ENCODE data around the gene CD200. TPM values are rescaled to one million over a fixed set of nuclear protein-coding genes. Genes with fewer than 3 reads are reported as not detected.

CD200 gene
- total and polyA plus RNA-seq, 4 donors: 0.10 to 0.28 (median 0.20) TPM

DNA sequence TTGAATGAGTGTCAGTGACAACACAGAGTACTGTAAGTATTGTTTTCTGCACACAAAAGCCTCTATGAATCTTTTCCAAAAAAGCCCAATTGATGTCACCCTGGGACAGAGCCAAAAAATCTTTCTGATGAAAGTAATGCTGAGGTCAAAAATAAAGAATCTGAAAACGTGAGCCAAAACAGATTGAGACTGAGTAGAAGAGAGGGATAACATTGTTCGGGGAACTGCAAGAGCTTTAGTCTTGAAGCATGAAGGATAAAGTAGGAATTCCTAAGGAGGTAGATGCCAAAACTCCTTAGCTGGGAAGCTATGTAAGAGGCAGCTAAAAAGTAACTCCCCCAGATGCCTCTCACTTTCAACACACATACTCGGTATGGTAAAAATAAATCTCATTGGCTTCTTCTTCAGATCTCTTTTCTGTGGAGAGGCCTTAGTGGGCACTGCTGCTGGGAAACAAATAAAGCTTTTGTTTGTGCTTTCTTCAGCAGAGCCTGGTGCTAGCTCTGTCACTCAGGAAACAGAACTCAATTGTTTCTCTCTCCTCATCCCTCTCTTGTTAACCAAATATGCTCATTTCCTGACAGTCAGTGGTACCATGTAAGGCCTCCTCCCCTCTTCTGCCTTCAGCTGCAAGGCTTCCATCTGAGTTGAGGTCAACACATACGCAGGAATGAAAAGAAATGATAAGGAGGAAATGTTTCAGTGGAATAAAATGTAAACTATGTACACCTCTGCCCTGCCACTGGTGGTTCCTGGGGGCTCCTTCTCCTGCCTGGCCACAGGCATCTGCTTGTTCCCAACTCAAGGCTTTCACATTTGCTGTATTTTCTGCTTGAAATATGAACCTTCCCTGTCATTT is 58.1 kb downstream of the CD200 start:
- TF ChIP-seq, protein P1, sequence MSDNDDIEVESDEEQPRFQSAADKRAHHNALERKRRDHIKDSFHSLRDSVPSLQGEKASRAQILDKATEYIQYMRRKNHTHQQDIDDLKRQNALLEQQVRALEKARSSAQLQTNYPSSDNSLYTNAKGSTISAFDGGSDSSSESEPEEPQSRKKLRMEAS (IDR thresholded peaks at IDR 0.05): no peak
- TF ChIP-seq EGR1 (IDR thresholded peaks at IDR 0.05; ENCODE audit: low read depth in 2 of 2) (no peak), HNF4A (conservative IDR thresholded peaks at IDR 0.05) (no peak), NR2F2 (IDR thresholded peaks at IDR 0.05) (no peak), YY1 (IDR thresholded peaks at IDR 0.05) (no peak), FOXA2 (IDR thresholded peaks at IDR 0.05) (no peak), HNF4G (IDR thresholded peaks at IDR 0.05) (no peak), JUND (IDR thresholded peaks at IDR 0.05) (no peak), RAD21 (IDR thresholded peaks at IDR 0.05) (no peak), TAF1 (conservative IDR thresholded peaks at IDR 0.05) (no peak), SP1 (IDR thresholded peaks at IDR 0.05) (no peak)
- TF ChIP-seq, protein P2, sequence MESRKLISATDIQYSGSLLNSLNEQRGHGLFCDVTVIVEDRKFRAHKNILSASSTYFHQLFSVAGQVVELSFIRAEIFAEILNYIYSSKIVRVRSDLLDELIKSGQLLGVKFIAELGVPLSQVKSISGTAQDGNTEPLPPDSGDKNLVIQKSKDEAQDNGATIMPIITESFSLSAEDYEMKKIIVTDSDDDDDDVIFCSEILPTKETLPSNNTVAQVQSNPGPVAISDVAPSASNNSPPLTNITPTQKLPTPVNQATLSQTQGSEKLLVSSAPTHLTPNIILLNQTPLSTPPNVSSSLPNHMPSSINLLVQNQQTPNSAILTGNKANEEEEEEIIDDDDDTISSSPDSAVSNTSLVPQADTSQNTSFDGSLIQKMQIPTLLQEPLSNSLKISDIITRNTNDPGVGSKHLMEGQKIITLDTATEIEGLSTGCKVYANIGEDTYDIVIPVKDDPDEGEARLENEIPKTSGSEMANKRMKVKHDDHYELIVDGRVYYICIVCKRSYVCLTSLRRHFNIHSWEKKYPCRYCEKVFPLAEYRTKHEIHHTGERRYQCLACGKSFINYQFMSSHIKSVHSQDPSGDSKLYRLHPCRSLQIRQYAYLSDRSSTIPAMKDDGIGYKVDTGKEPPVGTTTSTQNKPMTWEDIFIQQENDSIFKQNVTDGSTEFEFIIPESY (IDR thresholded peaks at IDR 0.05): no peak
- TF ChIP-seq, protein P3, sequence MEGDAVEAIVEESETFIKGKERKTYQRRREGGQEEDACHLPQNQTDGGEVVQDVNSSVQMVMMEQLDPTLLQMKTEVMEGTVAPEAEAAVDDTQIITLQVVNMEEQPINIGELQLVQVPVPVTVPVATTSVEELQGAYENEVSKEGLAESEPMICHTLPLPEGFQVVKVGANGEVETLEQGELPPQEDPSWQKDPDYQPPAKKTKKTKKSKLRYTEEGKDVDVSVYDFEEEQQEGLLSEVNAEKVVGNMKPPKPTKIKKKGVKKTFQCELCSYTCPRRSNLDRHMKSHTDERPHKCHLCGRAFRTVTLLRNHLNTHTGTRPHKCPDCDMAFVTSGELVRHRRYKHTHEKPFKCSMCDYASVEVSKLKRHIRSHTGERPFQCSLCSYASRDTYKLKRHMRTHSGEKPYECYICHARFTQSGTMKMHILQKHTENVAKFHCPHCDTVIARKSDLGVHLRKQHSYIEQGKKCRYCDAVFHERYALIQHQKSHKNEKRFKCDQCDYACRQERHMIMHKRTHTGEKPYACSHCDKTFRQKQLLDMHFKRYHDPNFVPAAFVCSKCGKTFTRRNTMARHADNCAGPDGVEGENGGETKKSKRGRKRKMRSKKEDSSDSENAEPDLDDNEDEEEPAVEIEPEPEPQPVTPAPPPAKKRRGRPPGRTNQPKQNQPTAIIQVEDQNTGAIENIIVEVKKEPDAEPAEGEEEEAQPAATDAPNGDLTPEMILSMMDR (IDR thresholded peaks at IDR 0.05; ENCODE audit: low read depth, low read length, missing input control): no peak
- TF ChIP-seq, protein P4, sequence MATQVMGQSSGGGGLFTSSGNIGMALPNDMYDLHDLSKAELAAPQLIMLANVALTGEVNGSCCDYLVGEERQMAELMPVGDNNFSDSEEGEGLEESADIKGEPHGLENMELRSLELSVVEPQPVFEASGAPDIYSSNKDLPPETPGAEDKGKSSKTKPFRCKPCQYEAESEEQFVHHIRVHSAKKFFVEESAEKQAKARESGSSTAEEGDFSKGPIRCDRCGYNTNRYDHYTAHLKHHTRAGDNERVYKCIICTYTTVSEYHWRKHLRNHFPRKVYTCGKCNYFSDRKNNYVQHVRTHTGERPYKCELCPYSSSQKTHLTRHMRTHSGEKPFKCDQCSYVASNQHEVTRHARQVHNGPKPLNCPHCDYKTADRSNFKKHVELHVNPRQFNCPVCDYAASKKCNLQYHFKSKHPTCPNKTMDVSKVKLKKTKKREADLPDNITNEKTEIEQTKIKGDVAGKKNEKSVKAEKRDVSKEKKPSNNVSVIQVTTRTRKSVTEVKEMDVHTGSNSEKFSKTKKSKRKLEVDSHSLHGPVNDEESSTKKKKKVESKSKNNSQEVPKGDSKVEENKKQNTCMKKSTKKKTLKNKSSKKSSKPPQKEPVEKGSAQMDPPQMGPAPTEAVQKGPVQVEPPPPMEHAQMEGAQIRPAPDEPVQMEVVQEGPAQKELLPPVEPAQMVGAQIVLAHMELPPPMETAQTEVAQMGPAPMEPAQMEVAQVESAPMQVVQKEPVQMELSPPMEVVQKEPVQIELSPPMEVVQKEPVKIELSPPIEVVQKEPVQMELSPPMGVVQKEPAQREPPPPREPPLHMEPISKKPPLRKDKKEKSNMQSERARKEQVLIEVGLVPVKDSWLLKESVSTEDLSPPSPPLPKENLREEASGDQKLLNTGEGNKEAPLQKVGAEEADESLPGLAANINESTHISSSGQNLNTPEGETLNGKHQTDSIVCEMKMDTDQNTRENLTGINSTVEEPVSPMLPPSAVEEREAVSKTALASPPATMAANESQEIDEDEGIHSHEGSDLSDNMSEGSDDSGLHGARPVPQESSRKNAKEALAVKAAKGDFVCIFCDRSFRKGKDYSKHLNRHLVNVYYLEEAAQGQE (IDR thresholded peaks at IDR 0.05): no peak
- Histone ChIP-seq H3K27ac (ENCODE audit: low read depth in 1 of 2, low read length in 2 of 2) (no peak overlapping the region), H3K9me3 (ENCODE audit: control insufficient read depth in 4 of 4, low read length in 3 of 4) (peaks cover 0 to 6% (median 0%) of the 10 kb centered on the region in 4 donors), H3K27me3 (ENCODE audit: control insufficient read depth in 4 of 4, insufficient read depth in 4 of 4, low read length in 3 of 4) (no peaks in the 10 kb centered on the region), H3K4me1 (ENCODE audit: control insufficient read depth in 4 of 4, insufficient read depth in 4 of 4, low read length in 3 of 4) (no peaks in the 10 kb centered on the region), H3K36me3 (ENCODE audit: control insufficient read depth in 4 of 4, insufficient read depth in 3 of 4, low read depth in 1 of 4, low read length in 3 of 4) (no peaks in the 10 kb centered on the region), H3K9ac (ENCODE audit: low read depth in 1 of 2, low read length in 2 of 2) (no peak overlapping the region), H3K4me3 (ENCODE audit: low read depth in 1 of 3, low read length in 3 of 3) (no peak overlapping the region)
- no peak for DNase-seq (ENCODE audit: low spot score)
- 49% methylated on average over 4 of the region's 4 CpGs for WGBS

DNA sequence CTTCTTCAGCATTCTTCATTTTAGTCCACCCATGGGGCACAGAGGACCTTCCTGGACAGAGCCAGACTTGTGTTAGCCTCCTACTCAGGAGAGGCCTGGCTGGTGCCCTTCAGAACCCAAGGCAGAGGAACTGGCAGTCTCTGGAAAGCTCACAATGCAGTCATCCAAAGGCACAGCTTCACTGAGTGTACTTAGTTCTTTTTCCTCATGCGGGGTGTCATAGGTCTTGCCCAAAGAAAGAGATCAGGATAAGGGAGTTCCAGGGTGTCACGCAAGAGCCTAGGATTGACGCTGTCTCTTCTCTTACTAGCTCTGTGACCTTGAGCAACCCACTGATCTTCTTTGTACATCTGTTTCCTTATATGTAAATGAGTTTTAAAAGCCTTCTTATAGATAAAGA is 58.7 kb downstream of the CD200 start:
- Histone ChIP-seq H3K27me3 (ENCODE audit: control insufficient read depth in 4 of 4, insufficient read depth in 4 of 4, low read length in 3 of 4) (no peaks in the 10 kb centered on the region), H3K27ac (ENCODE audit: low read depth in 1 of 2, low read length in 2 of 2) (no peak overlapping the region), H3K9me3 (ENCODE audit: control insufficient read depth in 4 of 4, low read length in 3 of 4) (peaks cover 0 to 6% (median 0%) of the 10 kb centered on the region in 4 donors), H3K36me3 (ENCODE audit: control insufficient read depth in 4 of 4, insufficient read depth in 3 of 4, low read depth in 1 of 4, low read length in 3 of 4) (no peaks in the 10 kb centered on the region), H3K4me1 (ENCODE audit: control insufficient read depth in 4 of 4, insufficient read depth in 4 of 4, low read length in 3 of 4) (no peaks in the 10 kb centered on the region), H3K4me3 (ENCODE audit: low read depth in 1 of 3, low read length in 3 of 3) (no peak overlapping the region), H3K9ac (ENCODE audit: low read depth in 1 of 2, low read length in 2 of 2) (no peak overlapping the region)
- DNase-seq (ENCODE audit: low spot score): no peak
- 85% methylated on average over 3 of the region's 3 CpGs for WGBS
- TF ChIP-seq, protein P2 (IDR thresholded peaks at IDR 0.05): no peak
- TF ChIP-seq HNF4A (conservative IDR thresholded peaks at IDR 0.05): no peak
- TF ChIP-seq JUND (IDR thresholded peaks at IDR 0.05): no peak
- TF ChIP-seq HNF4G (IDR thresholded peaks at IDR 0.05): no peak
- TF ChIP-seq EGR1 (IDR thresholded peaks at IDR 0.05; ENCODE audit: low read depth in 2 of 2): no peak
- no peak for TF ChIP-seq RXRA (IDR thresholded peaks at IDR 0.05)
- TF ChIP-seq, protein P3 (IDR thresholded peaks at IDR 0.05; ENCODE audit: low read depth, low read length, missing input control): no peak
- no peak for TF ChIP-seq TAF1 (conservative IDR thresholded peaks at IDR 0.05)
- TF ChIP-seq FOXA2 (IDR thresholded peaks at IDR 0.05): no peak
- TF ChIP-seq, protein P5, sequence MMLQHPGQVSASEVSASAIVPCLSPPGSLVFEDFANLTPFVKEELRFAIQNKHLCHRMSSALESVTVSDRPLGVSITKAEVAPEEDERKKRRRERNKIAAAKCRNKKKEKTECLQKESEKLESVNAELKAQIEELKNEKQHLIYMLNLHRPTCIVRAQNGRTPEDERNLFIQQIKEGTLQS (IDR thresholded peaks at IDR 0.05): no peak
- TF ChIP-seq FOXA1 (IDR thresholded peaks at IDR 0.05): no peak
